22Rv1 (cell line): Measurements from ENCODE around the gene ABCA2.

Experiments used
- ZFX ChIP-seq: fragments of 450-650 bp; IDR thresholded peaks from 2 replicates; pipeline ENCODE4 v1.6.1; 2017; ENCODE audit warnings: antibody characterized with exemption, borderline replicate concordance
- TF ChIP-seq, protein P1 (sequence below): fragments of 450-650 bp; IDR thresholded peaks from 2 replicates; pipeline ENCODE4 v1.5.1; 2017; ENCODE audit warnings: mild to moderate bottlenecking

DNA sequence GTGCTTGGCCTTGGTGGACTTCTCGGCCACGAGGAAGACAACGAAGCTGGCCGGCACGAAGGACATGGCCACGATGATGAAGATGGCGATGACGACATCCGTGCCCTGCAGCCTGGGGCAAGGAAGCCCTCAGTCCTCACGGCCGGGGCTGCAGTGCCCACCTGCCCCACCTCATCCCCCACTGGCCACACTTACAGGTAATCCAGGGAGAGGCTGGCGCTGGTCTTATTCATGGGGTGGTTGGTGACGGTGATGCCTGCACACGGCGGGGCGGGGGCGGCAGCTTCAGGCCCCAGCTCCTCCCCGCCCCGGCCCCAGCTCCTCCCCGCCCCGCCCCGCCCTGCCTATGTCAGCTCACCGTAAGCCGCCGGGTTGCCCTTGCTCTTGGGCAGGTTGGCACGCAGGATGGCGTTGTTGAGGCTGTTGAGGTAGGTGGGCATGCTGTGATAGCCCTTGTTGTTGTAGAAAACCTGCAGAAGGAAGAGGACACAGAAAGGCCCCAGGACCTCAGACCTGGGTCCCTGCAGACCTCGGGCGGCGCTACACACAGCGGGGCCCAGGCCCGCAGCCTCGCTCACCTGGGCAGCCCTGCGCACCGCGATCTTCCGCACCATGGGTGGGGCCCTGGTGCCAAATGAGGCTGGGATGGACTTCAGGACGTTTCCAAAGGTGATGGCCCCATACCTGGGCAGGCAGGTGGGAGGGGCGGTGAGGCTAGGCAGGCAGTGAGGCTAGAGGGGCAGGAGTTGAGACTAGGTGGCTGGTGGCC lies 15.9 kb downstream of the ABCA2 start:
- TF ChIP-seq, protein P1, sequence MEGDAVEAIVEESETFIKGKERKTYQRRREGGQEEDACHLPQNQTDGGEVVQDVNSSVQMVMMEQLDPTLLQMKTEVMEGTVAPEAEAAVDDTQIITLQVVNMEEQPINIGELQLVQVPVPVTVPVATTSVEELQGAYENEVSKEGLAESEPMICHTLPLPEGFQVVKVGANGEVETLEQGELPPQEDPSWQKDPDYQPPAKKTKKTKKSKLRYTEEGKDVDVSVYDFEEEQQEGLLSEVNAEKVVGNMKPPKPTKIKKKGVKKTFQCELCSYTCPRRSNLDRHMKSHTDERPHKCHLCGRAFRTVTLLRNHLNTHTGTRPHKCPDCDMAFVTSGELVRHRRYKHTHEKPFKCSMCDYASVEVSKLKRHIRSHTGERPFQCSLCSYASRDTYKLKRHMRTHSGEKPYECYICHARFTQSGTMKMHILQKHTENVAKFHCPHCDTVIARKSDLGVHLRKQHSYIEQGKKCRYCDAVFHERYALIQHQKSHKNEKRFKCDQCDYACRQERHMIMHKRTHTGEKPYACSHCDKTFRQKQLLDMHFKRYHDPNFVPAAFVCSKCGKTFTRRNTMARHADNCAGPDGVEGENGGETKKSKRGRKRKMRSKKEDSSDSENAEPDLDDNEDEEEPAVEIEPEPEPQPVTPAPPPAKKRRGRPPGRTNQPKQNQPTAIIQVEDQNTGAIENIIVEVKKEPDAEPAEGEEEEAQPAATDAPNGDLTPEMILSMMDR: no peak
- TF ChIP-seq ZFX: no peak
